ENCODE measurements around the gene PHF3. TPM values are rescaled to one million over a fixed set of nuclear protein-coding genes. Genes with fewer than 3 reads are reported as not detected.

Gene PHF3
- total RNA-seq, 1 experiment from 2014 or later = 66.6 TPM

GRCh38 chr6:63592886-63593285 lies 42.7 kb upstream of the PHF3 start:
- H3K27me3 Mint-ChIP-seq (ENCODE audit: low read depth) = no peaks in the 10 kb centered on the region
- Histone ChIP-seq H3T11ph (ENCODE audit: low read length) (no peak overlapping the region), H3K9me3 (ENCODE audit: control insufficient read depth, low read depth, low read length) (no peaks in the 10 kb centered on the region), H4K8ac (replicated peaks; ENCODE audit: insufficient read length, low read depth, low read length) (no peak overlapping the region), H3K18ac (ENCODE audit: insufficient read length, low read depth, low read length) (no peak overlapping the region), H3K9ac (ENCODE audit: extremely low read depth, insufficient read length, low read length) (no peak overlapping the region), H4K20me1 (ENCODE audit: control insufficient read depth, insufficient read depth, insufficient read length) (no peaks in the 10 kb centered on the region), H2BK120ac (ENCODE audit: low read depth, low read length, poor library complexity, severe bottlenecking) (no peak overlapping the region), H3K4ac (ENCODE audit: low read depth, low read length) (no peak overlapping the region), H2BK5ac (ENCODE audit: insufficient read length, low read length) (no peak overlapping the region), H2AFZ (ENCODE audit: low read length) (no peak overlapping the region), H3K56ac (ENCODE audit: insufficient read length, low read depth, low read length) (no peak overlapping the region), H3K4me2 (ENCODE audit: insufficient read depth, insufficient read length, low read length) (no peak overlapping the region), H3K27me3 (ENCODE audit: insufficient read depth, low read length) (no peaks in the 10 kb centered on the region), H3K27ac (ENCODE audit: insufficient read length, low read depth, low read length) (no peak overlapping the region), H2BK12ac (ENCODE audit: insufficient read length, low read depth, low read length) (no peak overlapping the region), H3K79me1 (ENCODE audit: insufficient read depth, low read depth, low read length, poor library complexity, severe bottlenecking) (no peaks in the 10 kb centered on the region), H3K4me1 (ENCODE audit: insufficient read depth, low read length) (peaks cover 3% of the 10 kb centered on the region; the same call in 1 of the 2 replicates), H3K23me2 (ENCODE audit: insufficient read length, low read depth, low read length, poor library complexity, severe bottlenecking) (no peaks in the 10 kb centered on the region), H3K79me2 (ENCODE audit: insufficient read depth, low read length) (no peaks in the 10 kb centered on the region), H2BK15ac (ENCODE audit: low read depth, low read length) (no peak overlapping the region), H4K5ac (ENCODE audit: insufficient read length, low read depth, low read length) (no peak overlapping the region), H3K23ac (ENCODE audit: insufficient read length, low read depth, low read length) (no peak overlapping the region), H3K14ac (ENCODE audit: insufficient read depth, low read length) (no peak overlapping the region), H2BK20ac (ENCODE audit: low read depth, low read length, poor library complexity, severe bottlenecking) (no peak overlapping the region), H4K91ac (ENCODE audit: insufficient read length, low read depth, low read length) (no peak overlapping the region), H2AK5ac (ENCODE audit: insufficient read length, low read length) (no peak overlapping the region)
- TF ChIP-seq CTCF (conservative IDR thresholded peaks at IDR 0.05) = no peak
- DNase-seq = no peak
- peaks cover 11 to 16% of the 10 kb centered on the region in 2 experiments for H3K4me1 Mint-ChIP-seq
- no CpG with 5 or more reads among the region's 7 CpGs for WGBS (ENCODE audit: extremely low coverage, insufficient read length, low lambda C conversion rate)
- no peaks in the 10 kb centered on the region for H3K9me3 Mint-ChIP-seq
- no peak overlapping the region for H3K27ac Mint-ChIP-seq
- H3K4me3 Mint-ChIP-seq = no peak overlapping the region
- H3K36me3 Mint-ChIP-seq (ENCODE audit: insufficient read depth in 1 of 3, low read depth in 3 of 3) = no peaks in the 10 kb centered on the region

All from H9 (cell line).